Upper lobe of left lung (tissue), 4 donors: Measurements from ENCODE around the gene LAYN.

Experiments
- EP300 ChIP-seq, 4 donors: sonication (generic); formaldehyde crosslinking; IDR thresholded peaks; one replicate each; pipeline ENCODE4 v1.5.1; 2017; ENCODE audit warnings: antibody characterized with exemption in 4 of 4, control low read depth in 2 of 4
- TF ChIP-seq, protein P1 (sequence below), 6 experiments: fragments of 450-650 bp in 4 of 6; fragments of 200-600 bp in 2 of 6; sonication (generic) in 2 of 6; IDR thresholded peaks; one replicate each; pipeline ENCODE4 v1.5.1; 2016 to 2019; ENCODE audit warnings: antibody characterized with exemption in 6 of 6

DNA sequence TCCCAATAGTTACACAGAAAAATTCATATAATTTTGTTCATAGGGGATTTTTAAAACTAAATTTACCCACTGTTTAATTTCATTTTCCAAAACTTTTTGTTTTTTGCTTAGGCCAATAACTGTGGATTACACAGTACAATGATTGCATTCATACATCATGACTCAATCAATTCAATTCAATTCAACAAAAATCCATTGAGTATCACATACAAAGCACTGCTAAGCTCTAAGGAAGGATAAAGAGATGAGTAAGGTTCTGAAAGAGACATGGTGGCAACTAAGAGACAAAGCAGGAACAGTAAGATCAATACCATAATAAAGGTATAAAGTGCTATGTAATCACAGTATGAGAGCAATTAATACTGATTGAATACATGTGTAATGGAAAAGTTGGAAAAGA, 9.4 kb upstream of the LAYN start:
- no peak for TF ChIP-seq EP300 (IDR thresholded peaks at IDR 0.05)
- TF ChIP-seq, protein P1, sequence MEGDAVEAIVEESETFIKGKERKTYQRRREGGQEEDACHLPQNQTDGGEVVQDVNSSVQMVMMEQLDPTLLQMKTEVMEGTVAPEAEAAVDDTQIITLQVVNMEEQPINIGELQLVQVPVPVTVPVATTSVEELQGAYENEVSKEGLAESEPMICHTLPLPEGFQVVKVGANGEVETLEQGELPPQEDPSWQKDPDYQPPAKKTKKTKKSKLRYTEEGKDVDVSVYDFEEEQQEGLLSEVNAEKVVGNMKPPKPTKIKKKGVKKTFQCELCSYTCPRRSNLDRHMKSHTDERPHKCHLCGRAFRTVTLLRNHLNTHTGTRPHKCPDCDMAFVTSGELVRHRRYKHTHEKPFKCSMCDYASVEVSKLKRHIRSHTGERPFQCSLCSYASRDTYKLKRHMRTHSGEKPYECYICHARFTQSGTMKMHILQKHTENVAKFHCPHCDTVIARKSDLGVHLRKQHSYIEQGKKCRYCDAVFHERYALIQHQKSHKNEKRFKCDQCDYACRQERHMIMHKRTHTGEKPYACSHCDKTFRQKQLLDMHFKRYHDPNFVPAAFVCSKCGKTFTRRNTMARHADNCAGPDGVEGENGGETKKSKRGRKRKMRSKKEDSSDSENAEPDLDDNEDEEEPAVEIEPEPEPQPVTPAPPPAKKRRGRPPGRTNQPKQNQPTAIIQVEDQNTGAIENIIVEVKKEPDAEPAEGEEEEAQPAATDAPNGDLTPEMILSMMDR (IDR thresholded peaks at IDR 0.05): no peak
